CD4-positive, alpha-beta memory T cell (primary cell): ENCODE results near the gene CRKL. TPM values are rescaled to one million over a fixed set of nuclear protein-coding genes. Genes with fewer than 3 reads are reported as not detected.
"Not testable (repeated sequence)": the region's sequence is repeated elsewhere in the genome, so short reads cannot be mapped to it uniquely, and the experiment has no call there.

Experiments
- CTCF ChIA-PET: fragments of 350-600 bp; sonication (Branson Sonifier 250); formaldehyde crosslinking; loops from one replicate; lab custom pipeline; 2021; ENCODE audit warnings: inconsistent platforms; ENCODE audit not compliant: partially characterized antibody; lab: Charles Lee
- POLR2A ChIA-PET: fragments of 350-600 bp; sonication (Branson Sonifier 250); formaldehyde crosslinking; loops from one replicate; lab custom pipeline; 2021; ENCODE audit not compliant: partially characterized antibody; lab: Charles Lee
- DNase-seq, 5 donors: peaks; one replicate each; pipeline versions ENCODE4 v3.0.0 to v3.0.0-alpha.2; 2020 to 2022; ENCODE audit warnings: mixed read lengths in 1 of 5
- H3K27ac ChIP-seq: one replicate; pipeline ENCODE4 v1.7.0; 2013; ENCODE audit warnings: low read depth, low read length
- H3K27me3 ChIP-seq: 2 replicates; pipeline ENCODE4 v1.7.0; 2013; ENCODE audit warnings: mild to moderate bottlenecking, low read length, moderate library complexity; ENCODE audit not compliant: insufficient read depth
- H3K36me3 ChIP-seq: 2 replicates; pipeline ENCODE4 v1.7.0; 2013; ENCODE audit warnings: mild to moderate bottlenecking, low read length, moderate library complexity; ENCODE audit not compliant: insufficient read depth
- H3K4me1 ChIP-seq: 2 replicates; pipeline ENCODE4 v1.7.0; 2013; ENCODE audit warnings: mild to moderate bottlenecking, low read length, moderate library complexity; ENCODE audit not compliant: insufficient read depth
- H3K4me3 ChIP-seq, 2 donors: one replicate each; pipeline ENCODE4 v1.7.0; 2013; ENCODE audit warnings: low read length in 2 of 2, mild to moderate bottlenecking in 1 of 2
- H3K9me3 ChIP-seq, 2 donors: one replicate each; pipeline ENCODE4 v1.7.0; 2013; ENCODE audit warnings: low read length in 2 of 2, control low read depth in 1 of 2; ENCODE audit not compliant: control insufficient read depth in 1 of 2
- H3K27ac Mint-ChIP-seq, 7 donors: one replicate each; pipeline ENCODE4 v1.8.0; 2020 to 2021; ENCODE audit warnings: mixed read lengths in 7 of 7, mild to moderate bottlenecking in 6 of 7, inconsistent platforms in 3 of 7, moderate library complexity in 3 of 7
- H3K27me3 Mint-ChIP-seq, 2 donors: one replicate each; pipeline ENCODE4 v1.8.0; 2020 to 2021; ENCODE audit warnings: mixed read lengths in 2 of 2
- H3K36me3 Mint-ChIP-seq, 2 donors: one replicate each; pipeline ENCODE4 v1.8.0; 2020 to 2021; ENCODE audit warnings: mixed read lengths in 2 of 2, inconsistent platforms in 1 of 2, mild to moderate bottlenecking in 1 of 2
- H3K4me1 Mint-ChIP-seq, 4 donors: one replicate each; pipeline ENCODE4 v1.8.0; 2020 to 2021; ENCODE audit warnings: mixed read lengths in 4 of 4, mild to moderate bottlenecking in 1 of 4
- H3K4me3 Mint-ChIP-seq, 8 donors: one replicate each; pipeline ENCODE4 v1.8.0; 2020 to 2021; ENCODE audit warnings: mixed read lengths in 8 of 8, mild to moderate bottlenecking in 7 of 8, moderate library complexity in 6 of 8, inconsistent platforms in 3 of 8
- H3K9me3 Mint-ChIP-seq, 8 donors: one replicate each; pipeline ENCODE4 v1.8.0; 2020 to 2021; ENCODE audit warnings: mixed read lengths in 8 of 8, mild to moderate bottlenecking in 5 of 8, inconsistent platforms in 3 of 8, moderate library complexity in 1 of 8
- intact Hi-C: fragments of 100-400 bp; cut with micrococcal nuclease; formaldehyde crosslinking; loops from one replicate; pipeline ENCODE4 v1.15.1; 2023
- polyA plus RNA-seq, 2 donors: library from polyadenylated mRNA; unstranded; fragments of 300-500 nt; fragmentation: Illumina TruSeq; gene quantifications; one replicate each; pipeline ENCODE4 v1.2.3, GENCODE V29; 2021
- total RNA-seq, 2 experiments: library from RNA; stranded (reverse); gene quantifications; one replicate each; pipeline ENCODE4 v1.2.3, GENCODE V29; 2021

CRKL gene
- total and polyA plus RNA-seq, 4 experiments from 2014 or later, result 39.9 to 86.5 (median 68.2) TPM

- Mint-ChIP-seq H3K36me3 (peaks cover 49 to 54% of the 10 kb centered on the region in 2 donors), H3K4me1 (peaks cover 0 to under 1% (median 0%) of the 10 kb centered on the region in 4 donors), H3K9me3 (no peaks in the 10 kb centered on the region), H3K4me3 (no peak overlapping the region), H3K27ac (peak overlapping the region in 1 of 7 donors; percentile 75), H3K27me3 (no peaks in the 10 kb centered on the region)
- CTCF ChIA-PET, result no interaction called here
- POLR2A ChIA-PET, result no interaction called here
- Histone ChIP-seq H3K27ac (no peak overlapping the region), H3K4me1 (no peaks in the 10 kb centered on the region), H3K27me3 (no peaks in the 10 kb centered on the region), H3K9me3 (no peaks in the 10 kb centered on the region), H3K36me3 (peaks cover 40% of the 10 kb centered on the region), H3K4me3 (no peak overlapping the region)
- intact Hi-C loops, result loop anchor here (10.0 kb wide), 1 partner anchor 57 kb away; no protein-coding TSS in a partner anchor
- no peak for DNase-seq
Observed at GRCh38 chr22:20887375-20887774, 29.8 kb upstream of the CRKL start.

GRCh38 chr22:20889025-20889704, 28.0 kb upstream of the CRKL start:
- H3K4me1 Mint-ChIP-seq, result no peaks in the 10 kb centered on the region
- H3K27ac Mint-ChIP-seq, result peak overlapping the region in 1 of 7 donors; percentile 32
- DNase-seq, result no peak
- Histone ChIP-seq H3K4me3 (no peak overlapping the region), H3K27me3 (no peaks in the 10 kb centered on the region), H3K36me3 (peaks cover 38% of the 10 kb centered on the region), H3K27ac (no peak overlapping the region), H3K9me3 (no peaks in the 10 kb centered on the region), H3K4me1 (no peaks in the 10 kb centered on the region)
- peaks cover 38 to 43% of the 10 kb centered on the region in 2 donors for H3K36me3 Mint-ChIP-seq
- H3K4me3 Mint-ChIP-seq, result peak overlapping the region in 1 of 8 donors; percentile 20
- H3K27me3 Mint-ChIP-seq, result no peaks in the 10 kb centered on the region
- H3K9me3 Mint-ChIP-seq, result no peaks in the 10 kb centered on the region
- POLR2A ChIA-PET, result no interaction called here
- intact Hi-C loops, result loop anchor here (10.0 kb wide), 1 partner anchor 56 kb away; no protein-coding TSS in a partner anchor
- CTCF ChIA-PET, result no interaction called here

DNA sequence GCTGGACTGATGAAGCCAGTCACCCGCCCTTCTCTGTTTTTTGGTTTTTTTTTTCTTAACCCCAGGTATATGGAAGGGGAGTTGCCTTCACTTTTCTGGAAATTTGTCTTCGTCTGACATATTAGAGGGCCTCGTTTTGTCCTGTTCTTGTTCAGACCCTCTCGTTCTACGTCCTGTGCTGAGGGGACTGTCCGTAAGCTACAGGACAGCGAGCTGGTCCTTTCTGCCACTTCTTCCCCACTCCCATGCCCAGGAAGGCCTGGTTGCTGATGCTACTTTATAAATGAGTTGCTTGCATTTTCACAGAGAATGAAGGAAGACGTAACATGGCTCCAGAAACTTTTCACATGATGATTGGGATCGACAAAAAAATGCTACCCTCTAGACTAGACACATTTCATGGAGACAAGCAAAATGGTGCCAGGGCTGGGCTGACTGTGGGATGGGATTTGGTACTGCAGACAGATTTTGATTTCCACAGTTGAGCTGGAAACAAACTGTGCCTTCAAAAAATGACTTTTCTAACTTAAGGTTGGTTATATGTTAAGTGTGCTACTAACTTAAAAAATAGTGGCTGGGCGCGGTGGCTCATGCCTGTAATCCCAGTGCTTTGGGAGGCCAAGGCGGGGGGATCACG, 27.2 kb upstream of the CRKL start:
- H3K4me3 ChIP-seq, result no peak overlapping the region
- ChIA-PET POLR2A (no interaction called here), CTCF (no interaction called here)
- H3K36me3 ChIP-seq, result peaks cover 32% of the 10 kb centered on the region
- no peaks in the 10 kb centered on the region for H3K27me3 ChIP-seq
- H3K9me3 ChIP-seq, result no peaks in the 10 kb centered on the region
- no peak overlapping the region for H3K4me3 Mint-ChIP-seq
- H3K4me1 ChIP-seq, result no peaks in the 10 kb centered on the region
- H3K9me3 Mint-ChIP-seq, result no peaks in the 10 kb centered on the region
- H3K27ac ChIP-seq, result no peak overlapping the region
- peaks cover 34 to 37% of the 10 kb centered on the region in 2 donors for H3K36me3 Mint-ChIP-seq
- intact Hi-C loops, result loop anchor here (10.0 kb wide), 1 partner anchor 55 kb away; no protein-coding TSS in a partner anchor
- no peak overlapping the region for H3K27ac Mint-ChIP-seq
- DNase-seq, result no peak
- H3K4me1 Mint-ChIP-seq, result no peaks in the 10 kb centered on the region
- peaks cover 0 to 1% of the 10 kb centered on the region in 2 donors for H3K27me3 Mint-ChIP-seq

- H3K4me3 ChIP-seq, result no peak overlapping the region
- DNase-seq, result no peak
- H3K27ac Mint-ChIP-seq, result no peak overlapping the region
- H3K27ac ChIP-seq, result no peak overlapping the region
- H3K36me3 ChIP-seq, result peaks cover 28% of the 10 kb centered on the region
- no peak overlapping the region for H3K4me3 Mint-ChIP-seq
- H3K27me3 ChIP-seq, result no peaks in the 10 kb centered on the region
- H3K27me3 Mint-ChIP-seq, result peaks cover 0 to 1% of the 10 kb centered on the region in 2 donors
- H3K4me1 Mint-ChIP-seq, result peaks cover 0 to 2% (median 0%) of the 10 kb centered on the region in 4 donors
- H3K4me1 ChIP-seq, result no peaks in the 10 kb centered on the region
- intact Hi-C loops, result no loop called here
- ChIA-PET POLR2A (interaction anchor here (2.2 kb wide), 1 partner anchor 26 kb away, joined by 6 read pairs; the partner anchor contains the start of gene CRKL), CTCF (interaction anchor here (1.4 kb wide), 1 partner anchor 107 kb away, joined by 4 read pairs; no protein-coding TSS in a partner anchor)
- H3K9me3 Mint-ChIP-seq, result no peaks in the 10 kb centered on the region
- H3K36me3 Mint-ChIP-seq, result peaks cover 25 to 28% of the 10 kb centered on the region in 2 donors
- no peaks in the 10 kb centered on the region for H3K9me3 ChIP-seq
Observed at GRCh38 chr22:20890975-20891374, 26.2 kb upstream of the CRKL start.

DNA sequence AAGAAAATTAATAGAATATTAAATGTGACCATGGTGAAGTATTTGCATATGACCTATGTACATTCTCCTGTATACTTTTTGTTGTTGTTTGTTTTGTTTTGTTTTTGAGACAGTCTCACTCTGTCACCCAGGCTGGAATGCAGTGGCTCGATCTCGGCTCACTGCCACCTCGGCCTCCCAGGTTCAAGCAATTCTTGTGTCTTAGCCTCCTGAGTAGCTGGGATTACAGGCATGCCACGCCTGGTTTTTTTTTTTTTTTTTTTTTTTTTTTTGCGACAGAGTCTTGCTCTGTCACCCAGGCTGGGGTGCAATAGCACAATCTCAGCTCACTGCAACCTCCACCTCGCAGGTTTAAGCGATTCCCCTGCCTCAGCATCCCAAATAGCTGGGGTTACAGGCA, 19.5 kb upstream of the CRKL start:
- intact Hi-C loops, H3K36me3 ChIP-seq, POLR2A ChIA-PET, H3K27ac Mint-ChIP-seq, DNase-seq, H3K27me3 Mint-ChIP-seq, H3K27me3 ChIP-seq, H3K4me3 ChIP-seq, H3K9me3 Mint-ChIP-seq, H3K36me3 Mint-ChIP-seq, CTCF ChIA-PET, H3K9me3 ChIP-seq, H3K27ac ChIP-seq, H3K4me1 Mint-ChIP-seq, H3K4me3 Mint-ChIP-seq, H3K4me1 ChIP-seq: not testable (repeated sequence)

DNA sequence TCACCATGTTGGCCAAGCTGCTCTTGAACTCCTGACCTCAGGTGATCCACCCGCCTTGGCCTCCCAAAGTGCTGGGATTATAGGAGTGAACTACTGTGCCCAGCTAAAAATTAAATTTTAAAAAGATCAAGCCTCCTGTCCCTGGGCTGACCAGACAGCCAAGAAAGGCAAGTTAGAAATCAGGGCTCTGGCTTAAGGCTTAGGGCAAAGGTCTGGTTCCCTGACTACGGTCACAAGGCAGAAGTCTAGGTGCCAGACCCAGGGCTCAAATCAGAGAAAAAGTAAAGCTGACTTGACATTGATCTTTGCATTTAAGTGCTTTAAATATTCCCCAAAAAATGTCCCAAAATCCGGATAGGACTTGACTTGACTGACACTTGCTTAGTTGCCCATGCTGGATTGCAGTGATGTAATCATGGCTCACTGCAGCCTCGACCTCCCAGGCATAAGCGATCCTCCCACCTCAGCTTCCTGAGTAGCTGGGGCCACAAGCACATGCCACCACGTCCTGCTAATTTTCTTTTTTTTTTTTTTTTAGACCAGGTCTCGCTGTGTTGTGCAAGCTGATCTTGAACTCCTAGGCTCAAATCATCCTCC, 17.3 kb upstream of the CRKL start:
- no peaks in the 10 kb centered on the region for H3K36me3 Mint-ChIP-seq
- no peak overlapping the region for H3K4me3 ChIP-seq
- H3K36me3 ChIP-seq, result no peaks in the 10 kb centered on the region
- no peak overlapping the region for H3K27ac Mint-ChIP-seq
- DNase-seq, result no peak
- H3K4me3 Mint-ChIP-seq, result no peak overlapping the region
- H3K27ac ChIP-seq, result no peak overlapping the region
- no peaks in the 10 kb centered on the region for H3K4me1 ChIP-seq
- no peaks in the 10 kb centered on the region for H3K27me3 ChIP-seq
- intact Hi-C loops, result no loop called here
- peaks cover 0 to 2% (median 0%) of the 10 kb centered on the region in 4 donors for H3K4me1 Mint-ChIP-seq
- no peaks in the 10 kb centered on the region for H3K9me3 ChIP-seq
- ChIA-PET POLR2A (no interaction called here), CTCF (no interaction called here)
- no peaks in the 10 kb centered on the region for H3K9me3 Mint-ChIP-seq
- no peaks in the 10 kb centered on the region for H3K27me3 Mint-ChIP-seq
